DND-41 (cell line): ENCODE results near the gene PHF8.

ENCODE experiments used
- EZH2 ChIP-seq: IDR thresholded peaks from 3 replicates; pipeline ENCODE4 v1.6.1; 2012; ENCODE audit warnings: borderline replicate concordance, low read depth, mild to moderate bottlenecking, moderate library complexity, low read length, inconsistent platforms; ENCODE audit not compliant: severe bottlenecking
- TF ChIP-seq, protein P1 (sequence below): IDR thresholded peaks from 2 replicates; pipeline ENCODE4 v1.5.1; 2012; ENCODE audit warnings: borderline replicate concordance, low read length, moderate library complexity, mild to moderate bottlenecking; ENCODE audit not compliant: poor library complexity, severe bottlenecking; ENCODE audit errors: extremely low read depth

- no peak for TF ChIP-seq EZH2
- TF ChIP-seq, protein P1, sequence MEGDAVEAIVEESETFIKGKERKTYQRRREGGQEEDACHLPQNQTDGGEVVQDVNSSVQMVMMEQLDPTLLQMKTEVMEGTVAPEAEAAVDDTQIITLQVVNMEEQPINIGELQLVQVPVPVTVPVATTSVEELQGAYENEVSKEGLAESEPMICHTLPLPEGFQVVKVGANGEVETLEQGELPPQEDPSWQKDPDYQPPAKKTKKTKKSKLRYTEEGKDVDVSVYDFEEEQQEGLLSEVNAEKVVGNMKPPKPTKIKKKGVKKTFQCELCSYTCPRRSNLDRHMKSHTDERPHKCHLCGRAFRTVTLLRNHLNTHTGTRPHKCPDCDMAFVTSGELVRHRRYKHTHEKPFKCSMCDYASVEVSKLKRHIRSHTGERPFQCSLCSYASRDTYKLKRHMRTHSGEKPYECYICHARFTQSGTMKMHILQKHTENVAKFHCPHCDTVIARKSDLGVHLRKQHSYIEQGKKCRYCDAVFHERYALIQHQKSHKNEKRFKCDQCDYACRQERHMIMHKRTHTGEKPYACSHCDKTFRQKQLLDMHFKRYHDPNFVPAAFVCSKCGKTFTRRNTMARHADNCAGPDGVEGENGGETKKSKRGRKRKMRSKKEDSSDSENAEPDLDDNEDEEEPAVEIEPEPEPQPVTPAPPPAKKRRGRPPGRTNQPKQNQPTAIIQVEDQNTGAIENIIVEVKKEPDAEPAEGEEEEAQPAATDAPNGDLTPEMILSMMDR: no peak
Measured at GRCh38 chrX:54045563-54046228, 1.4 kb upstream of the PHF8 start.
